ENCODE measurements around the gene MRPL41. TPM values are rescaled to one million over a fixed set of nuclear protein-coding genes. Genes with fewer than 3 reads are reported as not detected.

The MRPL41 gene
- polyA plus RNA-seq, 1 donor from 2014 or later = 60.5 TPM

GRCh38 chr9:137506274-137506673, 45.4 kb upstream of the MRPL41 start:
- H3K9me3 ChIP-seq (ENCODE audit: low read length) = no peaks in the 10 kb centered on the region
- no peak for TF ChIP-seq EP300 (conservative IDR thresholded peaks at IDR 0.05; ENCODE audit: poor library complexity, severe bottlenecking)
- TF ChIP-seq SMC3 (conservative IDR thresholded peaks at IDR 0.05; ENCODE audit: poor library complexity) = no peak
- TF ChIP-seq, protein P1, sequence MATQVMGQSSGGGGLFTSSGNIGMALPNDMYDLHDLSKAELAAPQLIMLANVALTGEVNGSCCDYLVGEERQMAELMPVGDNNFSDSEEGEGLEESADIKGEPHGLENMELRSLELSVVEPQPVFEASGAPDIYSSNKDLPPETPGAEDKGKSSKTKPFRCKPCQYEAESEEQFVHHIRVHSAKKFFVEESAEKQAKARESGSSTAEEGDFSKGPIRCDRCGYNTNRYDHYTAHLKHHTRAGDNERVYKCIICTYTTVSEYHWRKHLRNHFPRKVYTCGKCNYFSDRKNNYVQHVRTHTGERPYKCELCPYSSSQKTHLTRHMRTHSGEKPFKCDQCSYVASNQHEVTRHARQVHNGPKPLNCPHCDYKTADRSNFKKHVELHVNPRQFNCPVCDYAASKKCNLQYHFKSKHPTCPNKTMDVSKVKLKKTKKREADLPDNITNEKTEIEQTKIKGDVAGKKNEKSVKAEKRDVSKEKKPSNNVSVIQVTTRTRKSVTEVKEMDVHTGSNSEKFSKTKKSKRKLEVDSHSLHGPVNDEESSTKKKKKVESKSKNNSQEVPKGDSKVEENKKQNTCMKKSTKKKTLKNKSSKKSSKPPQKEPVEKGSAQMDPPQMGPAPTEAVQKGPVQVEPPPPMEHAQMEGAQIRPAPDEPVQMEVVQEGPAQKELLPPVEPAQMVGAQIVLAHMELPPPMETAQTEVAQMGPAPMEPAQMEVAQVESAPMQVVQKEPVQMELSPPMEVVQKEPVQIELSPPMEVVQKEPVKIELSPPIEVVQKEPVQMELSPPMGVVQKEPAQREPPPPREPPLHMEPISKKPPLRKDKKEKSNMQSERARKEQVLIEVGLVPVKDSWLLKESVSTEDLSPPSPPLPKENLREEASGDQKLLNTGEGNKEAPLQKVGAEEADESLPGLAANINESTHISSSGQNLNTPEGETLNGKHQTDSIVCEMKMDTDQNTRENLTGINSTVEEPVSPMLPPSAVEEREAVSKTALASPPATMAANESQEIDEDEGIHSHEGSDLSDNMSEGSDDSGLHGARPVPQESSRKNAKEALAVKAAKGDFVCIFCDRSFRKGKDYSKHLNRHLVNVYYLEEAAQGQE (IDR thresholded peaks at IDR 0.05; ENCODE audit: borderline replicate concordance) = no peak
- no peak for TF ChIP-seq TAF1 (IDR thresholded peaks at IDR 0.05; ENCODE audit: low read depth)
- TF ChIP-seq RAD21 (conservative IDR thresholded peaks at IDR 0.05) = no peak
- TF ChIP-seq CTCF (IDR thresholded peaks at IDR 0.05; ENCODE audit: poor library complexity, severe bottlenecking) = no peak
- TF ChIP-seq POLR2AphosphoS5 (IDR thresholded peaks at IDR 0.05) = no peak
- no peak for TF ChIP-seq MXI1 (conservative IDR thresholded peaks at IDR 0.05; ENCODE audit: poor library complexity, severe bottlenecking)
- no peak for TF ChIP-seq EZH2 (IDR thresholded peaks at IDR 0.05; ENCODE audit: borderline replicate concordance, insufficient read depth, low read length, poor library complexity, severe bottlenecking)
- H3K27ac ChIP-seq (ENCODE audit: low read length) = no peak overlapping the region
- no peak overlapping the region for H3K9ac ChIP-seq (ENCODE audit: low read length)
- no peak overlapping the region for H2AFZ ChIP-seq (ENCODE audit: low read depth, low read length)
- no peaks in the 10 kb centered on the region for H3K9me2 ChIP-seq (ENCODE audit: insufficient read depth, low read length)
- no peaks in the 10 kb centered on the region for H3K79me2 ChIP-seq (replicated peaks; ENCODE audit: insufficient read depth, low read length)
- H4K20me1 ChIP-seq (ENCODE audit: insufficient read depth) = no peaks in the 10 kb centered on the region
- H3K4me2 ChIP-seq (ENCODE audit: low read length) = no peak overlapping the region
- no peaks in the 10 kb centered on the region for H3K36me3 ChIP-seq (ENCODE audit: insufficient read depth, low read length)
- no peaks in the 10 kb centered on the region for H3K27me3 ChIP-seq (ENCODE audit: insufficient read depth, low read depth, low read length)
- no peak overlapping the region for H3K4me3 ChIP-seq (ENCODE audit: low read length)
- no peaks in the 10 kb centered on the region for H3F3A ChIP-seq (ENCODE audit: insufficient read depth, low read length, poor library complexity, severe bottlenecking)

GRCh38 chr9:137506702-137507171, 44.9 kb upstream of the MRPL41 start:
- no peak for TF ChIP-seq TAF1 (IDR thresholded peaks at IDR 0.05; ENCODE audit: low read depth)
- no peak for TF ChIP-seq POLR2AphosphoS5 (IDR thresholded peaks at IDR 0.05)
- no peak for TF ChIP-seq RAD21 (conservative IDR thresholded peaks at IDR 0.05)
- no peak for TF ChIP-seq MXI1 (conservative IDR thresholded peaks at IDR 0.05; ENCODE audit: poor library complexity, severe bottlenecking)
- TF ChIP-seq, protein P1 (IDR thresholded peaks at IDR 0.05; ENCODE audit: borderline replicate concordance) = no peak
- H4K20me1 ChIP-seq (ENCODE audit: insufficient read depth) = no peaks in the 10 kb centered on the region
- H3K27me3 ChIP-seq (ENCODE audit: insufficient read depth, low read depth, low read length) = no peaks in the 10 kb centered on the region

More at GRCh38 chr9:137506702-137507171, 44.9 kb upstream of the MRPL41 start:
- no peaks in the 10 kb centered on the region for H3K36me3 ChIP-seq (ENCODE audit: insufficient read depth, low read length)
- H3K4me3 ChIP-seq (ENCODE audit: low read length) = no peak overlapping the region
- H3K9me3 ChIP-seq (ENCODE audit: low read length) = no peaks in the 10 kb centered on the region
- H3K4me2 ChIP-seq (ENCODE audit: low read length) = no peak overlapping the region
- no peak overlapping the region for H3K9ac ChIP-seq (ENCODE audit: low read length)
- no peak overlapping the region for H3K27ac ChIP-seq (ENCODE audit: low read length)
- H3K9me2 ChIP-seq (ENCODE audit: insufficient read depth, low read length) = no peaks in the 10 kb centered on the region
- no peaks in the 10 kb centered on the region for H3F3A ChIP-seq (ENCODE audit: insufficient read depth, low read length, poor library complexity, severe bottlenecking)
- no peak overlapping the region for H2AFZ ChIP-seq (ENCODE audit: low read depth, low read length)
- H3K79me2 ChIP-seq (replicated peaks; ENCODE audit: insufficient read depth, low read length) = no peaks in the 10 kb centered on the region
